ENCODE results near the gene KLHL22.
"Not testable (repeated sequence)": the region's sequence is repeated elsewhere in the genome, so short reads cannot be mapped to it uniquely, and the experiment has no call there.

KLHL22 gene

DNA sequence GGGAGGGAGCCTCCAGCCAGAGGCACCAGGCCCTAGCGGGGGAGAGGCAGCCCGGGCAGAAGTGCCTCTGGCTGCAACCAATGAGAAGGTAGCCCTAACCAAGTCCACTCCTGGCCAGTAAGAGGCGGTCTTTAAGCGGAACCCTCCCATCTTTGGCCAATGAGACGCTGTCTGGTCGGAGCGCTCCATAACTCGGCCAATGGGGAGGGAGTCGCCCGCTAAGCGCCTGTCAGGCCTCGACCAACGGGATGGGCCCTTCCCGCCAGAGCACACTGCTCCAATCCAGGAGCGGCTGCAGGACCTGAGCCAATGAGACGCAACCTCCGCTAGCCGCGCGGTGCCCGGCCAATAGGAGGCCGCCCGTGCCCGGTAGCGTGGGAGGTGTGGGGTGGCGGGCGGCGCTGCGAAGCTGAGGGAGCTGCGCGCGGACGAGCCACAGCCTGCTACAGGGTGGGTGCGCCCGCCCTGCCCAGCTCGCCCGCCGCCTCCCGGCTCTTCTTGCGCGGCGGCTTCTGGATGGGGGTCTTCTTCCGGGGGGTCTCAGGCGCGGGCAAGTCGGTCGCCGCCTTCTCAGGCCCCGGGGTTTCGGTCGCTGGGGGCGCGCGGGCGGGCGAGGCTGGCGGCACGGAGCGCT, 70.5 kb downstream of the KLHL22 start:
- H3K27ac ChIP-seq = no peak overlapping the region
- DNase-seq (ENCODE audit: low read depth, low spot score) = no peak

DNA sequence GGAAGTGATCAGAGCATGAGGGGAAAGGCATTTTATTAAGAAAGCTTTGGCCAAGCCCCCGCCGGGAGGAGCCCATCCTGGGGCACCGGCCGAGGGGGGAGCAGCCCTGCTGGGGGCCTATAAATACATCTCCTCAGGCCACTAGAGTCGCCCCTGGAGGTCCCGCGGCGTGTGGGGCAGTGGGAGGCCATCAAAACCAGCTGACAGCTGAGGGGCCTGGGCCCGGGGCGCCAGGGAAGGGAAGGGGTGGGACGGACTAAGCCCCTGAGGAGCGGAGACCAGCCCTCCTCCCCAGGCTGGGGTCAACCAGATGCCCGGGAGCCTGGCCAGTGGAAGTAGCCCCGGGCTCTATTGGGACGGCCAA, 71.0 kb downstream of the KLHL22 start:
- DNase-seq (ENCODE audit: low read depth, low spot score) = no peak
- H3K27ac ChIP-seq = no peak overlapping the region

DNA sequence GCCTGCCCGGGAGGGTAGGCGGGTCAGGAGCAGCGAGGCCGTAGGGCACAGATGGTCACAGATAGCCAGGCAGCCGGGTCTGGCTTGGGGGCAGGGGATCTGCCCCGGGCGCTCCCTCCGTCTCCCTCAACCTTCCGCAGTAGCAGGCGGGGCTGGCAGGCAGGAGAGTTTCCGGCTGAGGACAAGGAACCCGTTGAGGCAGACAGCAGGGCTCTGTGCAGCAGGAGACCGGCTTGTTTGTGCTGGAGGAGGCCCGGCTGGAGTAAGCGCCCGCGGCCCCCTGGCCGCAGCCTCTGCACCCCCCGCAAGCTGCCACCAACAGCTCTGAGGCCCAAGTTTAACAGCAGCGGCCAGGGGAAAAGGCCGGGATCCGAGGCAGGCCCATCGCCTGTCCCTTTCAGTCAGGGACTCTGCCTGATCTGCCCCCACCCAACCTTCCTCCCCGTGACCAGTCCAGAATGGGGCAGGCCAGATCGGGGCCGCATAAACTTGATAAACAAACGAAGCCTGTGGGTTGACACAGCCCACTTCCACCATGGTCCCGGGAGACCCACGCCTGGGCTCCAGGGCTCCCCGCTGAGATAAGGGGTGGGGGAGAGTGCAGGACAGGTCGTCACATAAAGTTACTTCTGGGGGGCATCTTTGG, 71.6 kb downstream of the KLHL22 start:
- DNase-seq (ENCODE audit: low read depth, low spot score) = no peak
- no peak overlapping the region for H3K27ac ChIP-seq

GRCh38 chr22:20423008-20423905, 72.3 kb downstream of the KLHL22 start:
- no peak for DNase-seq (ENCODE audit: low read depth, low spot score)
- no peak overlapping the region for H3K27ac ChIP-seq

GRCh38 chr22:20422271-20423007, 73.2 kb downstream of the KLHL22 start:
- DNase-seq (ENCODE audit: low read depth, low spot score) = no peak

GRCh38 chr22:20421507-20421874, 74.1 kb downstream of the KLHL22 start:
- DNase-seq (ENCODE audit: low read depth, low spot score) = no peak
- no peak overlapping the region for H3K27ac ChIP-seq

More at GRCh38 chr22:20422271-20423007, 73.2 kb downstream of the KLHL22 start:
- no peak overlapping the region for H3K27ac ChIP-seq

- no peak overlapping the region for H3K27ac ChIP-seq
- DNase-seq (ENCODE audit: low read depth, low spot score) = no peak
Measured at GRCh38 chr22:20420157-20420842, 75.3 kb downstream of the KLHL22 start.

DNA sequence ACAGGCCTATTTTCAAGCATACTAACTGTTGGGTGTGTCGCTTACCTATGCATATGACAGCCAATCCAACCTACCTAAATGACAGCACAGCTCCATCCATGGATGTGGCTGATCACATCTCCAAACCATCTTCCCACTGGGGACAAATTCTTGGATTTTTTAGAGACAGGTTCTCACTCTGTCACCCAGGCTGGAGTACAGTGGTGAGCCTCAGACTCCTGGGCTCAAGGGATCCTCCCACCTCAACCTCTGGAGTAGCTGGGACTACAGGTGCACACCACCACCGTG, 76.0 kb downstream of the KLHL22 start:
- H3K27ac ChIP-seq = no peak overlapping the region
- DNase-seq (ENCODE audit: low read depth, low spot score) = no peak

GRCh38 chr22:20418211-20418788, 77.3 kb downstream of the KLHL22 start:
- H3K27ac ChIP-seq = no peak overlapping the region
- no peak for DNase-seq (ENCODE audit: low read depth, low spot score)

DNA sequence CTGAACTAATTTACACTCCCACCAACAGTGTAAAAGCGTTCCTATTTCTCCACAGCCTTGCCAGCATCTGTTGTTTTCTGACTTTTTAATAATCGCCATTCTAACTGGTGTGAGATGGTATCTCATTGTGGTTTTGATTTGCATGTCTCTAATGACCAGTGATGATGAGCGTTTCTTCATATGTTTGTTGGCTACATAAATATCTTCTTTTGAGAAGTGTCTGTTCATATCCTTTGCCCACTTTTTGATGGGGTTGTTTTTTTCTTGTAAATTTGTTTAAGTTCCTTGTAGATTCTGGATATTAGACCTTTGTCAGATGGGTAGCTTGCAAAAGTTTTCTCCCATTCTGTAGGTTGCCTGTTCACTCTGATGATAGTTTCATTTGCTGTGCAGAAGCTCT, 79.9 kb downstream of the KLHL22 start:
- H3K27ac ChIP-seq; DNase-seq (ENCODE audit: low read depth, low spot score): not testable (repeated sequence)

- DNase-seq (ENCODE audit: low read depth, low spot score); H3K27ac ChIP-seq: not testable (repeated sequence)
Measured at GRCh38 chr22:20415241-20415640, 80.4 kb downstream of the KLHL22 start.

- no peak for DNase-seq (ENCODE audit: low read depth, low spot score)
- no peak overlapping the region for H3K27ac ChIP-seq
Measured at GRCh38 chr22:20414450-20414849, 81.1 kb downstream of the KLHL22 start.

- no peak for DNase-seq (ENCODE audit: low read depth, low spot score)
- H3K27ac ChIP-seq = no peak overlapping the region
Measured at GRCh38 chr22:20414059-20414440, 81.5 kb downstream of the KLHL22 start.

GRCh38 chr22:20413217-20414058, 82.2 kb downstream of the KLHL22 start:
- no peak overlapping the region for H3K27ac ChIP-seq
- no peak for DNase-seq (ENCODE audit: low read depth, low spot score)

- no peak overlapping the region for H3K27ac ChIP-seq
- DNase-seq (ENCODE audit: low read depth, low spot score) = no peak
Measured at GRCh38 chr22:20412474-20413216, 83.0 kb downstream of the KLHL22 start.

DNA sequence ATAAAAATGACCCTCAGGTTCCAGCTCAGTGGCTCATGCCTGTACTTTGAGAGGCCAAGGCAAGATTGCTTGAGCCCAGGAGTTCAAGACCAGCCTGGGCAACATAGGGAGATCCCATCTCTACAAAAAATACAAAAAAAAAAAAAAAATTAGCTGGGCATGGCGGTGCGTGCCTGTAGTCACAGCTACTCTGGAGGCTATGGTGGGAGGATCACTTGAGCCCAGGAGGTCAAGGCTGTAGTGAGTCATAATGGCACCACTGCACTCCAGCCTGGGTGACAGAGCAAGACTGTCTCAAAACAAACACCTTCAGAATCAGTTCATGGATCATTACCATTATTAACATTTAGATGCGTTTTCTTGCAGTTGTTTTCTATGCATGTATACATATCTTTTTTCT, 86.2 kb downstream of the KLHL22 start:
- not testable (repeated sequence) for DNase-seq (ENCODE audit: low read depth, low spot score); H3K27ac ChIP-seq

- no peak for DNase-seq (ENCODE audit: low read depth, low spot score)
- H3K27ac ChIP-seq = no peak overlapping the region
Measured at GRCh38 chr22:20408891-20409290, 86.7 kb downstream of the KLHL22 start.

DNA sequence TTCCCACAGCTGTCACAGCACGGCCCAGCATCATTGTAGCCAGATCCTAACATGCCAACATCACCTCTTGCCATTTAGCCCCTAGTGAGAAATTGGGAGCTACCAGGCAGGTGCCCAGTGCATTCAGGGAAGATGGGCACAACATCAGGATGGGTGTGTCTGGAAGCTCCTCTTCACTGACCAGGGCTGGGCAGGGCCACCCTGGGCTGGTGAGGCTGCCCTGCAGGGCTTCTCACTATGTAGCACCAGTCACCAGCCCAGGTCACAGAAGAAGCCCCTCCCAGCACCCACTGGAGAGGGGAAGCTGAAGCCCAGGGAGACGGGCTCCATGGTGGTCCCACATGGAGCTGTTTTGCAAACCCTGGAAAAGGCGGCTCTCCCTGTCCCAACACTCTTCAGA, 87.8 kb downstream of the KLHL22 start:
- no peak for DNase-seq (ENCODE audit: low read depth, low spot score)

More for the DNA sequence above, 87.8 kb downstream of the KLHL22 start:
- no peak overlapping the region for H3K27ac ChIP-seq

Measured in epithelial cell of prostate (primary cell).